Colonic mucosa (tissue), 4 donors: Measurements from ENCODE around the gene OPRPN. TPM values are rescaled to one million over a fixed set of nuclear protein-coding genes. Genes with fewer than 3 reads are reported as not detected.

Source experiments
- DNase-seq: peaks from one replicate; pipeline ENCODE4 v3.0.0-alpha.2; 2020
- H3K27ac ChIP-seq: fragments of 200-600 bp; one replicate; pipeline ENCODE4 v1.8.0; 2021
- H3K27me3 ChIP-seq: fragments of 200-600 bp; one replicate; pipeline ENCODE4 v1.8.0; 2021
- H3K36me3 ChIP-seq: fragments of 200-600 bp; one replicate; pipeline ENCODE4 v1.8.0; 2021
- H3K4me1 ChIP-seq: fragments of 200-600 bp; one replicate; pipeline ENCODE4 v1.8.0; 2021; ENCODE audit warnings: mild to moderate bottlenecking
- H3K4me3 ChIP-seq: fragments of 200-600 bp; one replicate; pipeline ENCODE4 v1.8.0; 2021
- H3K9ac ChIP-seq, 2 donors: one replicate each; pipeline ENCODE4 v1.7.0; 2013; ENCODE audit warnings: control low read depth in 2 of 2, low read depth in 2 of 2, low read length in 2 of 2
- H3K9me3 ChIP-seq: fragments of 200-600 bp; one replicate; pipeline ENCODE4 v1.8.0; 2021
- intact Hi-C: fragments of 100-400 bp; cut with DNase I; formaldehyde crosslinking; loops from one replicate; pipeline ENCODE4 v1.14.1; 2022
- total RNA-seq, 2 donors: library from RNA; stranded (reverse); fragmentation: NEBNext Ultra II Directional in 1 of 2; extraction: Animal tissue kit (Norgen Biotek cat#: 25700) in 1 of 2; gene quantifications; one replicate each; pipeline ENCODE4 v1.2.1, GENCODE V29; 2021
- TF ChIP-seq, protein P1 (sequence below): fragments of 200-600 bp; IDR thresholded peaks from one replicate; pipeline ENCODE4 v1.8.0; 2022; ENCODE audit warnings: antibody characterized with exemption, mild to moderate bottlenecking
- donor health status: healthy.
- donor health status: DM: no; HTN: no; CAD: no.
- donor health status: DM: no; HTN: no; CAD: no.

OPRPN gene, protein sequence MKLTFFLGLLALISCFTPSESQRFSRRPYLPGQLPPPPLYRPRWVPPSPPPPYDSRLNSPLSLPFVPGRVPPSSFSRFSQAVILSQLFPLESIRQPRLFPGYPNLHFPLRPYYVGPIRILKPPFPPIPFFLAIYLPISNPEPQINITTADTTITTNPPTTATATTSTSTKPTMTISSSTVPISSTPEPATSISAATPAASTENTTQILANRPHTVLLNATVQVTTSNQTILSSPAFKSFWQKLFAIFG
- not detected for total RNA-seq

- H3K27me3 ChIP-seq, result no peaks in the 10 kb centered on the region
- H3K27ac ChIP-seq, result no peak within 1 kb of the TSS
- H3K9ac ChIP-seq, result no peak within 1 kb of the TSS
- H3K36me3 ChIP-seq, result no peaks in the 10 kb centered on the region
- H3K4me1 ChIP-seq, result no peaks in the 10 kb centered on the region
- TF ChIP-seq, protein P1, sequence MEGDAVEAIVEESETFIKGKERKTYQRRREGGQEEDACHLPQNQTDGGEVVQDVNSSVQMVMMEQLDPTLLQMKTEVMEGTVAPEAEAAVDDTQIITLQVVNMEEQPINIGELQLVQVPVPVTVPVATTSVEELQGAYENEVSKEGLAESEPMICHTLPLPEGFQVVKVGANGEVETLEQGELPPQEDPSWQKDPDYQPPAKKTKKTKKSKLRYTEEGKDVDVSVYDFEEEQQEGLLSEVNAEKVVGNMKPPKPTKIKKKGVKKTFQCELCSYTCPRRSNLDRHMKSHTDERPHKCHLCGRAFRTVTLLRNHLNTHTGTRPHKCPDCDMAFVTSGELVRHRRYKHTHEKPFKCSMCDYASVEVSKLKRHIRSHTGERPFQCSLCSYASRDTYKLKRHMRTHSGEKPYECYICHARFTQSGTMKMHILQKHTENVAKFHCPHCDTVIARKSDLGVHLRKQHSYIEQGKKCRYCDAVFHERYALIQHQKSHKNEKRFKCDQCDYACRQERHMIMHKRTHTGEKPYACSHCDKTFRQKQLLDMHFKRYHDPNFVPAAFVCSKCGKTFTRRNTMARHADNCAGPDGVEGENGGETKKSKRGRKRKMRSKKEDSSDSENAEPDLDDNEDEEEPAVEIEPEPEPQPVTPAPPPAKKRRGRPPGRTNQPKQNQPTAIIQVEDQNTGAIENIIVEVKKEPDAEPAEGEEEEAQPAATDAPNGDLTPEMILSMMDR, result no peak
- no peaks in the 10 kb centered on the region for H3K9me3 ChIP-seq
- DNase-seq, result no peak
- no peak within 1 kb of the TSS for H3K4me3 ChIP-seq
- intact Hi-C loops, result no loop called here
Measured at GRCh38 chr4:70397580-70397979, at the start of gene OPRPN. Gene OPRPN (plus strand): TSS chr4:70397940. CDS start chr4:70399286, 1,346 bp downstream.

DNA sequence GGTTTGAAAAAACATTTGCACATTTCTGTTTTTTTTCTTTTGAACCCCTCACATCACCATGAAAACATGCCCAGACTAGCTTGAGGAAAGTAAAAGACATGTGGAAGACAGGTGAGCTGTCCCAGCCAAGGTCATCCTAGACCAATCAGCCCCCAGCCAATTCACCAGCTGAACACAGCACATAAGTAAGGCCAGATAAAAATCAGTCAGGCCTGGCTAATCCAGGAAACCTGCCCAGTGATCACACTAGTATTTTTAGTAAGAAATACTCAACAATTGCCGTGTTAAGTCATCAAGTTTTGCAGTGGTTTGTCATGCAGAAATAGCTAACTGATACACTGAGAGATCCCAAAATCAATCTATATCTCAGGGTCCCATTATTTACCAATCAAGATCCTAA is 41.6 kb upstream of the OPRPN start:
- H3K4me3 ChIP-seq, result no peak overlapping the region

DNA sequence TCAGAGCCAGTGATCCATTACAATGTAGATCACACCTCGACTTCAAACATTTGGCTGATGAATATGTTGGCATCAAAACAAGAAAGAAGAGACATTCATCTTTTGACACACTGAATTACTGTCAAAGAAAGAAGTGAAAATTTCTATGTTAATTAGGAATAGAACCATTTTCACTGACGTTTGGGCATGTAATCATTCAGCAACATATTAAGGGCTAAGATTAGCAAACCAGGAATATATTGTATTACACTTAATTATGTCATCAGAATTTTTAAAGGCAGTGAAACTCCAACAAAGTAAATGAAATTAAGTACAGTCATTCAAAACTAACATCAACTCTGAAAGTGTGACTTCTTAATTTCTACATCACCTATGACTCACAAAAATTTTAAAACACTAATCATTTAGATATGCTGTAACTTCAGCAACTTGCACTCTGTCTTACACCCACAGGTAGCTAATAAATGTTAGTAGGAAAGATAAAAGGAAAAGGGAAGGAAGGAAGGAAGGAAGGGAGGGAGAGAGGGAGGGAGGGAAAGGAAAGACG is 38.6 kb upstream of the OPRPN start:
- TF ChIP-seq, protein P1, result no peak
- H3K4me3 ChIP-seq, result no peak overlapping the region
- intact Hi-C loops, result no loop called here

More for the DNA sequence above, 41.6 kb upstream of the OPRPN start:
- intact Hi-C loops, result no loop called here
- Histone ChIP-seq H3K36me3 (no peaks in the 10 kb centered on the region), H3K27ac (no peak overlapping the region), H3K9ac (no peak overlapping the region), H3K4me1 (no peaks in the 10 kb centered on the region), H3K9me3 (no peaks in the 10 kb centered on the region), H3K27me3 (no peaks in the 10 kb centered on the region)
- TF ChIP-seq, protein P1, result no peak
- DNase-seq, result no peak

DNA sequence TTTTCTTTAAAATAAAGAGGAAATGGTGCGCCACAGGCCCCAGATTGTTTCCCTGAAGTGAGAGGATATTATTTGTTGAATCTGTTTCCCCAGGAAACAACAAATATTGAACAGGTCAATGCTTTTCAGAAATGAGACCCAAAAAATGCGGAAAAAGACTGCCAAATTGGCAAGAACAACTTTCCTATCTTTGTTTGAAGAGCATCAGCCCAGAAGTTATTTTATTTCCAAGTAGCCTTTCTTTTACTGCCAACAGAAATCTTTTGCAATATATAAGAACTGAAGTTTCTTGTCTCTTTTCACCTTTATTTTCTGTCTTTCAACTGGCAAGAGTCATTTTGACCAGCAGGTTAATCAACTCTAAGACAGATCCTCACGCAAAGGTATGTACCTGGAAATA is 37.3 kb upstream of the OPRPN start, which contains the start of gene SMR3A:
Gene SMR3A (plus strand): TSS at position 301 of the 400 bp plus-strand sequence. CDS start 1,356 bp downstream, outside the sequence.
- H3K36me3 ChIP-seq, result no peaks in the 10 kb centered on the region
- DNase-seq, result no peak
- H3K27me3 ChIP-seq, result no peaks in the 10 kb centered on the region
- no peak within 1 kb of the TSS for H3K9ac ChIP-seq
- TF ChIP-seq, protein P1, result no peak
- intact Hi-C loops, result no loop called here
- H3K27ac ChIP-seq, result no peak within 1 kb of the TSS
- no peak within 1 kb of the TSS for H3K4me3 ChIP-seq
- no peaks in the 10 kb centered on the region for H3K4me1 ChIP-seq
- H3K9me3 ChIP-seq, result no peaks in the 10 kb centered on the region

More for the DNA sequence above, 38.6 kb upstream of the OPRPN start:
- Histone ChIP-seq H3K27ac (no peak overlapping the region), H3K36me3 (no peaks in the 10 kb centered on the region), H3K9me3 (no peaks in the 10 kb centered on the region), H3K9ac (no peak overlapping the region), H3K27me3 (no peaks in the 10 kb centered on the region), H3K4me1 (no peaks in the 10 kb centered on the region)
- DNase-seq, result no peak

DNA sequence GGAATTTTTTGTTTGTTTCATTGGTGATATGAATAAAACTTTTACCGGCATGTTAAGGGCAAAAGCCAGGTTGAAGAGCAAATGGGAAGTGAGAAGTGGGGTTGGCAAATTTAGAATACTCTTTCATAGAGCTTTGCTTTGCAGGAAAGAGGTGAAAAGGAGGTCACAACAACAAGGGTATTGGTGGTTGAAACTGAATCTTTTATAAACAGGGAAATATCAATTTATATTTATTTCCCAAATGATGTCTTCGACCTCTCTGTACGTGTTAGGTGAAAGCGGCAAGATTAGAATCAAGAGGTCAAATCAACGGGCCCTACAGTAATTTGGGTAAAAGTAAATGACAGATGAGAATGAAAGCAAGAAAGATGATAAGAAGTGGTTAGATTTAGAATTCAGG is 33.7 kb upstream of the OPRPN start:
- intact Hi-C loops, result no loop called here
- Histone ChIP-seq H3K9me3 (no peaks in the 10 kb centered on the region), H3K9ac (no peak overlapping the region), H3K4me3 (no peak overlapping the region), H3K36me3 (no peaks in the 10 kb centered on the region), H3K4me1 (no peaks in the 10 kb centered on the region), H3K27ac (no peak overlapping the region), H3K27me3 (no peaks in the 10 kb centered on the region)
- TF ChIP-seq, protein P1, result no peak
- DNase-seq, result no peak
